Hepatocyte (in vitro differentiated cells): ENCODE measurements around the gene SNRNP25. TPM values are rescaled to one million over a fixed set of nuclear protein-coding genes. Genes with fewer than 3 reads are reported as not detected.

Experiments
- DNase-seq: peaks from one replicate; pipeline ENCODE4 v3.0.0-alpha.2; 2016; ENCODE audit warnings: low spot score
- H2AFZ ChIP-seq: fragments of 200-600 bp; sonication (generic); 2 replicates; pipeline ENCODE4 v1.6.0; 2016; ENCODE audit warnings: antibody characterized with exemption, mild to moderate bottlenecking
- H3K27ac ChIP-seq: fragments of 200-600 bp; sonication (generic); 2 replicates; pipeline ENCODE4 v1.5.1; 2016; ENCODE audit warnings: mild to moderate bottlenecking
- H3K27me3 ChIP-seq: fragments of 200-600 bp; sonication (generic); 2 replicates; pipeline ENCODE4 v1.6.1; 2016
- H3K36me3 ChIP-seq: fragments of 200-600 bp; sonication (generic); replicated peaks from 2 replicates; pipeline ENCODE4 v1.5.1; 2016; ENCODE audit warnings: low read depth; ENCODE audit not compliant: insufficient read depth
- H3K4me1 ChIP-seq: fragments of 200-600 bp; sonication (generic); 2 replicates; pipeline ENCODE4 v1.5.1; 2016; ENCODE audit warnings: mild to moderate bottlenecking, moderate library complexity; ENCODE audit not compliant: insufficient read depth
- H3K4me2 ChIP-seq: fragments of 200-600 bp; sonication (generic); 2 replicates; pipeline ENCODE4 v1.6.0; 2016
- H3K4me3 ChIP-seq: fragments of 200-600 bp; sonication (generic); 2 replicates; pipeline ENCODE4 v1.5.1; 2016; ENCODE audit warnings: mild to moderate bottlenecking
- H3K79me2 ChIP-seq: fragments of 200-600 bp; sonication (generic); 2 replicates; pipeline ENCODE4 v1.6.0; 2017; ENCODE audit warnings: mild to moderate bottlenecking
- H3K9me2 ChIP-seq: fragments of 200-600 bp; sonication (generic); replicated peaks from 2 replicates; pipeline ENCODE4 v1.6.0; 2017; ENCODE audit warnings: mild to moderate bottlenecking; ENCODE audit not compliant: insufficient read depth
- H3K9me3 ChIP-seq: fragments of 200-600 bp; sonication (generic); 2 replicates; pipeline ENCODE4 v1.5.1; 2016; ENCODE audit warnings: low read depth, mild to moderate bottlenecking
- H4K20me1 ChIP-seq: fragments of 200-600 bp; sonication (generic); 2 replicates; pipeline ENCODE4 v1.6.0; 2016; ENCODE audit warnings: mild to moderate bottlenecking; ENCODE audit not compliant: insufficient read depth, poor library complexity, severe bottlenecking
- CTCF ChIP-seq: fragments of 200-600 bp; sonication (generic); IDR thresholded peaks from 2 replicates; pipeline ENCODE4 v1.5.1; 2016; ENCODE audit warnings: antibody characterized with exemption, mild to moderate bottlenecking; ENCODE audit not compliant: poor library complexity
- EZH2 ChIP-seq: fragments of 200-600 bp; sonication (generic); IDR thresholded peaks from 2 replicates; pipeline ENCODE4 v1.6.1; 2016; ENCODE audit warnings: antibody characterized with exemption, mild to moderate bottlenecking, borderline replicate concordance
- EZH2phosphoT487 ChIP-seq: fragments of 200-600 bp; sonication (generic); IDR thresholded peaks from one replicate; pipeline ENCODE4 v1.6.1; 2018; ENCODE audit warnings: antibody characterized with exemption, mild to moderate bottlenecking, low read depth, moderate library complexity; ENCODE audit not compliant: unreplicated experiment, severe bottlenecking
- WGBS: methylation state at CpG from one replicate; pipeline ENCODE4 v1.1.6; 2016; ENCODE audit warnings: low lambda C conversion rate; ENCODE audit errors: missing lambda C conversion rate; 5-methylcytosine and 5-hydroxymethylcytosine counted together
- polyA plus RNA-seq: library from polyadenylated mRNA; unstranded; fragments of >200 nt; fragmentation: Nextera tagmentation; extraction: Ambion mirVana; gene quantifications from 2 replicates; pipeline ENCODE4 v1.2.1, GENCODE V29; 2016
- total RNA-seq: library from RNA; depleted of rRNA; stranded (reverse); fragments of >200 nt; gene quantifications from 2 replicates; pipeline ENCODE4 v1.2.3, GENCODE V29; 2014

The SNRNP25 gene
- total and polyA plus RNA-seq, 2 experiments from 2014 or later: 18.3 to 35.3 TPM

DNA sequence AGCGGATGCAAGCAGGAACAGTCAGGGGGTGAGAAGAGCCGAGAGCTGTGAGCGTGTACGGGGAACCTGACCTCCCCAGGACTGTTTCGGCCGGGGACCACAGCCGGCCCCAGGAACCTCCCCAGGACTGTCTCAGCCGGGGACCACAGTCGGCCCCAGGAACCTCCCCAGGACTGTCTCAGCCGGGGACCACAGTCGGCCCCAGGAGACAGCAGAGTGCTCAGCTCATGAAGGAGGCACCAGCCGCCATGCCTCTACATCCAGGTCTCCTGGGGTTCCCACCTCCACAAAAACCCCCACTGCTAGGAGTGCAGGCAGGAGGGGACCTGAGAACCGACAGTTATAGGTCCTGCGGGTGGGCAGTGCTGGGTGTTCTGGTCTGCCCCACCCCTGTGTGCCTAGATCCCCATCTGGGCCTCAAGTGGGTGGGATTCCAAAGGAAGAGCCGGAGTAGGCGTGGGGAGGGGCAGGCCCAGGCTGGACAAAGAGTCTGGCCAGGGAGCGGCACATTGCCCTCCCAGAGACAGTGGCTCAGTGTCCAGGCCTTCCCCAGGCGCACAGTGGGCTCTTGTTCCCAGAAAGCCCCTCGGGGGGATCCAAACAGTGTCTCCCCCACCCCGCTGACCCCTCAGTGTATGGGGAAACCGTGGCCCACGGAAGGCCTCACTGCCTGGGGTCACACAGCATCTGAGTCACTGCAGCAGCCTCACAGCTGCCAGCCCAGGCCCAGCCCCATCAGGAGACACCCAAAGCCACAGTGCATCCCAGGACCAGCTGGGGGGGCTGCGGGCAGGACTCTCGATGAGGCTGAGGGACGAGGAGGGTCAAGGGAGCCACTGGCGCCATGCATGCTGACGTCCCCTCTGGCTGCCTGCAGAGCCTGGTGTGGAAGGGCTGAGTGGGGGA is 14.5 kb downstream of the SNRNP25 start:
- H4K20me1 ChIP-seq: peaks cover 50% of the 10 kb centered on the region
- no peaks in the 10 kb centered on the region for H3K36me3 ChIP-seq
- no peaks in the 10 kb centered on the region for H3K27me3 ChIP-seq
- TF ChIP-seq CTCF: no peak
- TF ChIP-seq EZH2phosphoT487: no peak
- TF ChIP-seq EZH2: no peak
- H3K4me1 ChIP-seq: peaks cover 32% of the 10 kb centered on the region
- H3K27ac ChIP-seq: no peak overlapping the region
- no peaks in the 10 kb centered on the region for H3K9me2 ChIP-seq
- H3K9me3 ChIP-seq: no peaks in the 10 kb centered on the region
- H3K4me2 ChIP-seq: peak overlapping the region; percentile 20
- 85% methylated on average over 24 of the region's 27 CpGs for WGBS
- no peak overlapping the region for H3K4me3 ChIP-seq
- H2AFZ ChIP-seq: no peak overlapping the region
- DNase-seq: no peak
- peaks cover 54% of the 10 kb centered on the region for H3K79me2 ChIP-seq

DNA sequence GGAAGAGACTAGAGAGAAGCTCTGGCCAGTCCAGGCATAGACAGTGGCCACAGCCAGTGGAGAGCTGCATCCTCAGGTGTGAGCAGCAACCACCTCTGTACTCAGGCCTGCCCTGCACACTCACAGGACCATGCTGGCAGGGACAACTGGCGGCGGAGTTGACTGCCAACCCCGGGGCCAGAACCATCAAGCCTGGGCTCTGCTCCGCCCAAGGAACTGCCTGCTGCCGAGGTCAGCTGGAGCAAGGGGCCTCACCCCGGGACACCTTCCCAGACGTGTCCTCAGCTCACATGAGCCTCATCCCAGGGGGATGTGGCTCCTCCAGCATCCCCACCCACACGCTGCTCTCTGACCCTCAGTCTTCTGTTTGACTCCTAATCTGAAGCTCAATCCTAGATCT is 15.6 kb downstream of the SNRNP25 start:
- Histone ChIP-seq H3K4me3 (no peak overlapping the region), H3K4me1 (peaks cover 40% of the 10 kb centered on the region), H3K79me2 (peaks cover 54% of the 10 kb centered on the region), H3K9me2 (no peaks in the 10 kb centered on the region), H2AFZ (no peak overlapping the region), H3K27me3 (no peaks in the 10 kb centered on the region), H3K9me3 (no peaks in the 10 kb centered on the region), H3K36me3 (no peaks in the 10 kb centered on the region), H4K20me1 (peaks cover 50% of the 10 kb centered on the region), H3K4me2 (no peak overlapping the region), H3K27ac (no peak overlapping the region)
- no peak for TF ChIP-seq EZH2phosphoT487
- no peak for DNase-seq
- WGBS: 81% methylated on average over 8 of the region's 8 CpGs

GRCh38 chr16:71210-71539 is 17.5 kb downstream of the SNRNP25 start:
- Histone ChIP-seq H3K36me3 (no peaks in the 10 kb centered on the region), H3K4me3 (no peak overlapping the region), H2AFZ (no peak overlapping the region), H3K27me3 (no peaks in the 10 kb centered on the region), H3K79me2 (peaks cover 50% of the 10 kb centered on the region), H3K4me1 (peaks cover 51% of the 10 kb centered on the region), H3K27ac (peak overlapping the region; percentile 95), H3K4me2 (peak overlapping the region; percentile 92), H3K9me2 (no peaks in the 10 kb centered on the region), H4K20me1 (peaks cover 37% of the 10 kb centered on the region), H3K9me3 (no peaks in the 10 kb centered on the region)
- WGBS: 52% methylated on average over 5 of the region's 5 CpGs
- no peak for DNase-seq
- no peak for TF ChIP-seq EZH2

DNA sequence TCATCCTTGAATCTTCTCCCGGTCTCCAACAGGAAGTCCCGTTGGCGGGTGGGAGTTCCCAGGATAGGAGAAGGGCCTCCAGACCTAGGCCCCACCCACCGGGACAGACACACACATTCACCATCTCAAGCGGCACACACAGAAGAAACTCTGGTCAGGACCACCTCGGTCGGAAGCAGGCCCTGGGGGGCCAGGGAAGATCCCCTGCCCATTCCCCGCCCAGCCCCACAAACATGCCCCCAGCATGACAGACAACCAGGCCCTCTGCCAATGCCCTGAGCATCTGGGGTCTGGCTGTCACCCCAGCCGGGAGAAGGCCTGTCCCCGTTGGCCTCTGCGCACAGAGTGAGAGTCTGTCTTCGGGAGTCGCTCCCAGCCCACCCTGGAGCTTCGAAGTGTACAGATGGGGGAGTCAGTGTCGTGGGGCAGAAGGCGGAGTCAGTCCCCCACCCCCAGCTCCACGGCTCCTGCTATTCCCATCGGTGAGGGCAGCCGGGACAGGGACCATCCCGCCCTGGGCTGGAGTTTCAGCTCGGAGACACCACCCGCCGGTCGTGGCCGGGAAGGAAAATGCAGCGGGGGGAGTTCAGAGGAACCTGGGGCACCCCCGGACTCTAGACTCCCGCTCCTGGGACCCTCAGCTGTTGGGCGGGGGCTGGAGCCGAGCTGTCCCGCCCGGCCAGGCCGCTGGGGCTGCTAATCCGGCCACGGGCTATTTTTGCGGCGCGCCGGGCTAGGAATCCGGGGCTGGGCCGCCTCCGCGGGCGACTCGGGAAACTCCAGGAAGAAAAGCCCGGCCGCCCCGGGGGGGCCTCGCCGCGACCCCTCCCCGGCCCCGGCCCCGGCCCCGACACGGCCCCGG is 18.1 kb downstream of the SNRNP25 start:
- H3K4me2 ChIP-seq: peak overlapping the region; percentile 92
- WGBS: 1% methylated on average over 36 of the region's 57 CpGs
- peak overlapping the region; percentile 95 for H3K27ac ChIP-seq
- peak; percentile 92 for DNase-seq
- H3K9me3 ChIP-seq: no peaks in the 10 kb centered on the region
- peak overlapping the region; percentile 83 for H3K4me3 ChIP-seq
- peaks cover 45% of the 10 kb centered on the region for H3K79me2 ChIP-seq
- no peaks in the 10 kb centered on the region for H3K27me3 ChIP-seq
- TF ChIP-seq CTCF (no peak), EZH2 (no peak), EZH2phosphoT487 (no peak)
- H3K9me2 ChIP-seq: no peaks in the 10 kb centered on the region
- peaks cover 52% of the 10 kb centered on the region for H3K4me1 ChIP-seq
- H4K20me1 ChIP-seq: peaks cover 32% of the 10 kb centered on the region
- H3K36me3 ChIP-seq: no peaks in the 10 kb centered on the region
- peak overlapping the region; percentile 45 for H2AFZ ChIP-seq
